GM12874 (cell line): ENCODE measurements around the gene MEF2D.

Experiments
- CTCF ChIP-seq: IDR thresholded peaks from 2 replicates; pipeline ENCODE4 v1.5.1; 2011; ENCODE audit warnings: low read depth, mild to moderate bottlenecking, control low read depth, low read length, moderate library complexity; ENCODE audit not compliant: insufficient read depth

Gene MEF2D

GRCh38 chr1:156483397-156483796, 17.2 kb downstream of the MEF2D start:
- TF ChIP-seq CTCF = no peak

GRCh38 chr1:156482276-156482675, 18.3 kb downstream of the MEF2D start:
- no peak for TF ChIP-seq CTCF

- TF ChIP-seq CTCF = no peak
Measured at GRCh38 chr1:156481527-156481926, 19.0 kb downstream of the MEF2D start.

- peak; percentile 87 for TF ChIP-seq CTCF
Measured at GRCh38 chr1:156480411-156481192, 20.0 kb downstream of the MEF2D start.

- TF ChIP-seq CTCF = peak; percentile 27; the same call in 1 of the 2 replicates
Measured at GRCh38 chr1:156480016-156480370, 20.6 kb downstream of the MEF2D start.

- no peak for TF ChIP-seq CTCF
Measured at GRCh38 chr1:156479093-156480015, 21.2 kb downstream of the MEF2D start.

- no peak for TF ChIP-seq CTCF
Measured at GRCh38 chr1:156478250-156478627, 22.3 kb downstream of the MEF2D start.
